RCC 7860 (cell line): ENCODE data around the gene CACNA2D4.
A peak's percentile ranks its signal among the peaks of the same experiment; 100 is the strongest.

ENCODE experiments used
- DNase-seq: peaks from one replicate; pipeline ENCODE4 v3.0.0-alpha.2; 2015; ENCODE audit warnings: low spot score
- FAIRE-seq: peaks from 2 replicates; lab custom pipeline; 2012; peaks lifted over from hg19 to GRCh38; lab: Jason Lieb, UNC

CACNA2D4 gene

DNA sequence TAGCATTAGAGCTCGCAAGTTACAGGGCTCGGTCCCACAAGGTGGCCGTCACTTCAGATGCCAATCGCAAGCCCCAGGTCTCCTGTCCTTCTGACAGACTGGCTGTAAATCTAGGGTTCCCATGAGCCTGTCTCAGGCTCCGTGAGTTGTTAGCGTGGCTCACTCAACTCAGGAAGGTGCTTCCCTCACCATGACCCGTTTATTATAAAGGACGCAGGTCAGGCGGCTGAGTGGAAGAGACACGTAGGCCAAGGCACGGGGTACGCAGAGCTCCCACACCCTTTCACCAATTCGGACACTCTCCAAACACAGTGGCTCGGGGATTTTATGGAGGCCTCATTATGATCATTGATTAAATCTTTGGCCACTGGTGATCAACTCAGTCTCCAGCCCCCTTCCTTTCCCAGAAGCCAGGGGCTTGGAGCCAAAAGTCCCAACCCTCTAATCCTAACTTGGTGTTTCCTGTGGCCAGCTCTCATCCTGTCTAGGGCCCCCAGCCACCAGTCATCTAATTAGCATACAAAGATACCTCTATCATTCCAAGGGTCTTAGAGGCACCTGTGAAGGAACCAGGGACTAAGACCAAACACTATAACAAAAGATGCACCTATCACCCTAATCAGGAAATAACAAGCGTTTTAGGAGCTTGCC lies 123.9 kb downstream of the CACNA2D4 start:
- FAIRE-seq (no peak), DNase-seq (no peak)

GRCh38 chr12:1793426-1794210 lies 124.8 kb downstream of the CACNA2D4 start:
- no peak for DNase-seq
- FAIRE-seq, result no peak

- FAIRE-seq (no peak), DNase-seq (no peak)
These were observed 126.0 kb downstream of the CACNA2D4 start for GRCh38 chr12:1792406-1792805.

DNA sequence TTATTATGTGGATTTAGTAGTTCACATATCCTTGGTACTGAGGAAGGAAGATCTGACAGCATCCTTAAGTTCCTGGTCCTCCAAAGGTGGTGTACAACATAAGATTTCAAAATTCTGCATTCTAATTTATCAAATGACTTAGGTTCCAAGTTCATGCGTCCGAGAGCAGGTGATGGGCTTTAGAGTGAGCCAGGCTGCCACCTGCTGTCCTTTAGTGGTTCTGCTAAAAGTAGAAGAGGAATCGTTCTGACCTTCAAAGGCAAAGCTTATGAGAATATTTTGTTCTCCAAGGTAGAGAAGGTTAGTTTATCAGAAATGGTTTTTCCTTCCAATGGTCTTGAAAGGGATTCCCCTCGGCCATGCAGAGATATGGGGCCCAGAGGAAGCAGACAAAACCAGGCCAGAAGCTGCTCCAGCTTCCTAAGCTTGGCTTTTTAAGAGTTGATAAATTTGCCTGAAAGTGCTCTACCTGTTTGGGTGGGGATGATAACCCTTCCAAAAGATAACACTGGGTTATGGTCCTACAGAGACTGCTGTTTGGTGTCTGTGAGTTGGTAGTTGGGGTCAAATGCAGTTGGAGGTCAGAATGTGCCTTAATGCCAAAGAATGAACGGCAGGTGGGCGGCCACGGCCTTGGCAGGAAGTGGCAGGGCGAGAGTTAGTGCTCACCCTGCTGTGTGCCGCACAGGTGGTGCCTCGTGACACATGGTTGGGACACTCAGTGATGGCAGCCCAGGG lies 127.2 kb downstream of the CACNA2D4 start:
- peak; percentile 45 for DNase-seq
- FAIRE-seq, result peak; percentile 51

GRCh38 chr12:1790444-1790843 lies 128.0 kb downstream of the CACNA2D4 start:
- no peak for FAIRE-seq
- DNase-seq, result no peak

DNA sequence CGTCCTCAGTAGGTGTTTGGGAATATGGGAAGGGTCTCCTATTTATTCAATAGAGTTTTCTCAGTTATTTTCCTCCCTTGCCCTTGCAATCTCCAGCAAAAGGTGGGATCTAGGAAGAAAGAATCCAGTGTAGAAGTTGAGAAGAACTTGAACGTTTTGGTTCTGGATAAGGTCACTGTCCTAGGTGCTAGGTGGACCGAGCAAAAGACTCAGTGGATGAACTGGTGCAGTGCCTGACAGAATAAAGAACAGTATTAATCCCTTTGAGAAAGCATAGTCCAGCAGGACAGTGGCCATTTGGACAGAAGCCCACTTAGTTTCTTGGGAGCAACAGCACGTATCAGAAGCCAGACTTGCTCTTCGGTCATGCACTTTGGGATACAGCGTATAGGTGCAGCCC lies 130.7 kb downstream of the CACNA2D4 start:
- DNase-seq (no peak), FAIRE-seq (no peak)

- FAIRE-seq, result no peak
These were observed 136.2 kb downstream of the CACNA2D4 start for GRCh38 chr12:1782215-1782614.

DNA sequence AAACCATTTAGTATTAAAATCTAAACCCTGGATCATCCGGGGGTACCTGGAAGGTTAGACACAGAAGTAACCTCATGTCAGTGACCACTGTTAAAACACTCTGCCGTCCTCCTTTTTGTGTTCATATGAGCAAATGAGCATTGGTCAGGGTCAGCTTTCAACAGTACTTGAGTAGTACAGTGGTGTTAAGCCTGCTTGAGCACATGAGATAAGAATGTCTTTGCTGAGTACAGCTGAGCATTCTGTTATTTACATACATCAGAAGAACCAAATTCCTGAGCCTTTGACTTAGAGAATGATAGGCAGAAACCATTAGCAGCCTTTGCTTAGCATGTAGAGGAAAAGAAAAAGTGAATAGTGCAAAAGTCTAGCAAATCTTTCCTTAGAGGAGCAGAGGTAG lies 136.7 kb downstream of the CACNA2D4 start:
- FAIRE-seq (no peak), DNase-seq (no peak)

More at GRCh38 chr12:1782215-1782614, 136.2 kb downstream of the CACNA2D4 start:
- DNase-seq, result no peak

GRCh38 chr12:1779783-1780182 lies 138.7 kb downstream of the CACNA2D4 start:
- no peak for FAIRE-seq
- no peak for DNase-seq

DNA sequence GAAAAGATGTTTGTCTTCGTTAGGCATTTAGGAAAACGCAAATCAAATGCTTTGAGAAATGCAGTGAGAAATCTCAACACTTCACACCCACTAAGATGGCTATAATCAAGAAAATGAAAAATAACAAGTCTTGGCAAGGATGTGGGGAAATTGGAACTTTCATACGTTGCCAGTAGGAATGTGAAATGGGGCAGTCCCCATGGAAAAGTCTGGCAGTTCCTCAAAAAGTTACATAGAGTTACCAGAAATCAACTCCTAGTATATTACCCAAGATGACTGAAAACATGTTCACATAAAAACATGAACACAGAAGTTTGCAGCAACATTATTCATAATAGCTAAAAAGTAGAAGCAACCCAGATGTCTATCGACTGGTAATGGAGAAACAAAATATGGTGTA lies 139.5 kb downstream of the CACNA2D4 start:
- DNase-seq, result no peak
- FAIRE-seq, result no peak

- peak; percentile 9 for DNase-seq
- FAIRE-seq, result no peak
These were observed 140.7 kb downstream of the CACNA2D4 start for GRCh38 chr12:1777798-1778197.

- peak; percentile 72 for DNase-seq
- FAIRE-seq, result peak; percentile 92
These were observed 142.1 kb downstream of the CACNA2D4 start for GRCh38 chr12:1776170-1776921.

DNA sequence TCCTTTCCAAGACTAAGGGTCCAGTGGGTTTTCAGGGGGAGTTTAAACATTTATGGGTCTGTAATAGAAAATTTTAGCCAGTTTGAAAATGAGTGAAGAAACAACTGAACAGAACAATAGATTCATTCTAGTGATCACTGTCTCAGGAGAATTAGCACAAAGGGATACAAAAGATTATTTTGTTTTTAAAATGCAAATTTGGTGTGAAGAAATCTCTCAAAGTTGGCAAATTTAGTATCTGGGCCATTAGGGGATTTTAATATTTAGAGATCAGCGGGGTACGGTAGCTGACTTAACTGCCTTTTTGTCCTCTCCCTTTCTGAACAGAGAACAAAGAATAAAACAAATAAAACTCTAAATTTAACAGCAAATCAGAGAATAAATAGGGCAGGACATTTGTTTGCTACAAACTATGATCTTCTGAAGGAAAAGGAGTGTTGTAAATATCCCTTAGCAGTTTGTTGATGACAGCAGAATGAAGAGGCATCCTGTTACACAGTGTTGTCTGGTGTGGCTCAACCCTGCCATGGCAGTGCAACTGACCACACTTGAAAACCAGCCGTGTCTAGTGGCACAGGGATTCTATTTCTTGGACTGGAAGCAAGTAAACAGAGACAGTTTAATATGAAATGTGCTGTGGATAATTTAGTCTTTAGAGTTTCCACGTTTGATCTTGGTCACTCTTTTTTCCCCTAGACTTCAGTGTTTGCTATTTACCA lies 144.4 kb downstream of the CACNA2D4 start:
- DNase-seq, result no peak
- no peak for FAIRE-seq

DNA sequence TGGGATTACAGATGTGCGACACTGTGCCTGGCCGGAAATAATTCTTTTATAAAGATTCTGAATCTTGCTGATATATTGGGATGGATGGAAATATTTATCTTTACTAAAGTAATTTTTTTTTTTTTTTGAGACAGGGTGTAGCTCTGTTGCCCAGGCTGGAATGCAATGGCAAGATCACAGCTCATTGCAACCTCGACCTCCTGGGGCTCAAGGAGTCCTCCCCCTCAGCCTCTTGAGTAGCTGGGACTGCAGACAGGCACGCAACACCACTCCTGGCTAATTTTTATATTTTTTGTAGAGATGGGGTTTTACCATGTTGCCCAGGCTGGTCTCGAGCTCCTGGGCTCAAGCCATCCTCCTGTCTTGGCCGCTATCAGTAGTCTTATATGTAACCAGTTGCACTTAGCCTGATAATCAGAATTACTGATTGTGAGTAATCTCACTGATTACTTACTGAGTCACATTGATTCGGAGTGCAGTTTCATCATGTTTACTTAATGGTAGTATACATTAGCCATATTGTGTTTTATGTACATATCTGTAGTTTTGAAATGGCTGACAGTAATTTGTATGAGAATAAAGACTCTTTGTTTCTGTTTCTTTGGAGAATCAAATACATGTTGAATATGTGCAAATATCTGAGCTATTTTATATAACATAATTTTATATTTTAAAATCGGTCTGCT lies 148.5 kb downstream of the CACNA2D4 start:
- FAIRE-seq, result no peak

DNA sequence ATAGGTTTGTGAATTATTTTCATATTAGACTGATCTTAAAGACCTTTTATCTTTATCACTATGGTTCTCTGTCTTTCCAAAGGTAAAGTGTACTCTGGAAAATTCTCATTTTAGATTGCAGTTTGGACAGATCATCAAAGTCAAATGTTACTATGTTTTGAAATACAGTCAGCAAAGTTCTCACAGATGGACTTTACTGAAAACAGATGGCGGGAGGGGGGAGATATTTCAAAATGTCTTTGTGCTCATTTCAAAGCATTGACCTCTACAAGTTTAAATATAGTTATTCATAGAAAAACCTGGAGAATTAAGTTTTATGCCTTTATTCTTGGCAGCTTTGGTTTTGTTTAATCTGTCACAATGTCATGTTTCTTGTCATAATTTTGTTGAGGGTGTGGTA lies 149.8 kb downstream of the CACNA2D4 start:
- FAIRE-seq (no peak), DNase-seq (no peak)

More for the DNA sequence above, 148.5 kb downstream of the CACNA2D4 start:
- no peak for DNase-seq

GRCh38 chr12:1767407-1768090 lies 150.9 kb downstream of the CACNA2D4 start:
- FAIRE-seq (no peak), DNase-seq (no peak)

GRCh38 chr12:1766110-1766509 lies 152.3 kb downstream of the CACNA2D4 start:
- no peak for DNase-seq
- no peak for FAIRE-seq

GRCh38 chr12:1763153-1763552 lies 155.3 kb downstream of the CACNA2D4 start:
- no peak for FAIRE-seq
- no peak for DNase-seq

DNA sequence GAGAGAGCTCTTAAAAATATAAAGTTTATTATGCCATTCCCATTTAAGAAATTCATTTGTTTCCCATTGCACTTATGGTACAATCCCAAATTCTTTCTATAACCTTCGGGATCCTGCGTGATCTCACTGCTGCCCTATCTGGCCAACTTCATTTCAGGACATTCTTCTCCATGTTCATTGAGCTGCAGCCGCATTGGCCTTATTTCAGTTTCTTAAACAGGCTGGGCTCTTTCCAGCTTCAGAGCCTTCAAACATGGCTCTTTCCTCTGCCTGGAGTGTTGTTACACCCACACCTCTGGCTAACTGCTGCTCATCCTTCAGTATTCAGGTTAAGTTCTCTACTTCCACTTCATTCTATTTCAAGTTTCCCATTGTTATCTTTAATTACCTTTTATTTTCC lies 156.6 kb downstream of the CACNA2D4 start:
- no peak for DNase-seq
- FAIRE-seq, result no peak
